H9 (cell line): ENCODE measurements around the gene NXPH1. TPM values are rescaled to one million over a fixed set of nuclear protein-coding genes. Genes with fewer than 3 reads are reported as not detected.

ENCODE experiments used
- DNase-seq: peaks from one replicate; pipeline ENCODE4 v3.0.0-alpha.2; 2017
- H2AFZ ChIP-seq: one replicate; pipeline ENCODE4 v1.6.1; 2013; ENCODE audit warnings: mild to moderate bottlenecking, low read length, control low read depth, moderate library complexity
- H2AK5ac ChIP-seq: 2 replicates; pipeline ENCODE4 v1.6.1; 2013; ENCODE audit warnings: low read length, control low read depth, mixed read lengths; ENCODE audit not compliant: insufficient read length
- H2BK120ac ChIP-seq: one replicate; pipeline ENCODE4 v1.6.1; 2013; ENCODE audit warnings: low read depth, mild to moderate bottlenecking, low read length, control low read depth, inconsistent platforms; ENCODE audit not compliant: poor library complexity, severe bottlenecking
- H2BK12ac ChIP-seq: 2 replicates; pipeline ENCODE4 v1.6.1; 2013; ENCODE audit warnings: low read length, control low read depth, mixed read lengths, low read depth; ENCODE audit not compliant: insufficient read length
- H2BK15ac ChIP-seq: 2 replicates; pipeline ENCODE4 v1.6.1; 2013; ENCODE audit warnings: low read depth, low read length, control low read depth
- H2BK20ac ChIP-seq: one replicate; pipeline ENCODE4 v1.6.1; 2013; ENCODE audit warnings: low read depth, mild to moderate bottlenecking, low read length, control low read depth, inconsistent platforms; ENCODE audit not compliant: poor library complexity, severe bottlenecking
- H2BK5ac ChIP-seq: 2 replicates; pipeline ENCODE4 v1.6.1; 2013; ENCODE audit warnings: low read length, control low read depth, mixed read lengths; ENCODE audit not compliant: insufficient read length
- H3K14ac ChIP-seq: 2 replicates; pipeline ENCODE4 v1.6.1; 2013; ENCODE audit warnings: low read length, control low read depth; ENCODE audit not compliant: insufficient read depth
- H3K18ac ChIP-seq: 2 replicates; pipeline ENCODE4 v1.6.1; 2013; ENCODE audit warnings: low read depth, mild to moderate bottlenecking, mixed read lengths, low read length, control low read depth; ENCODE audit not compliant: insufficient read length
- H3K23ac ChIP-seq: 2 replicates; pipeline ENCODE4 v1.6.1; 2013; ENCODE audit warnings: low read length, control low read depth, mixed read lengths, low read depth; ENCODE audit not compliant: insufficient read length
- H3K23me2 ChIP-seq: 2 replicates; pipeline ENCODE4 v1.6.1; 2013; ENCODE audit warnings: low read depth, mild to moderate bottlenecking, mixed read lengths, low read length, control low read depth; ENCODE audit not compliant: insufficient read length, poor library complexity, severe bottlenecking
- H3K27ac ChIP-seq: 2 replicates; pipeline ENCODE4 v1.5.1; 2013; ENCODE audit warnings: low read length, control low read depth, mixed read lengths, low read depth; ENCODE audit not compliant: insufficient read length
- H3K27me3 ChIP-seq: 2 replicates; pipeline ENCODE4 v1.6.1; 2013; ENCODE audit warnings: low read length, control low read depth, inconsistent platforms; ENCODE audit not compliant: insufficient read depth
- H3K4ac ChIP-seq: 2 replicates; pipeline ENCODE4 v1.6.1; 2013; ENCODE audit warnings: low read depth, mild to moderate bottlenecking, control low read depth, inconsistent platforms, low read length, moderate library complexity
- H3K4me1 ChIP-seq: 2 replicates; pipeline ENCODE4 v1.6.1; 2013; ENCODE audit warnings: low read length, control low read depth, inconsistent platforms; ENCODE audit not compliant: insufficient read depth
- H3K4me2 ChIP-seq: 2 replicates; pipeline ENCODE4 v1.6.1; 2013; ENCODE audit warnings: low read length, control low read depth, mixed read lengths; ENCODE audit not compliant: insufficient read length, insufficient read depth
- H3K56ac ChIP-seq: 2 replicates; pipeline ENCODE4 v1.6.1; 2013; ENCODE audit warnings: low read depth, mild to moderate bottlenecking, mixed read lengths, low read length, control low read depth; ENCODE audit not compliant: insufficient read length
- H3K79me1 ChIP-seq: 2 replicates; pipeline ENCODE4 v1.6.1; 2013; ENCODE audit warnings: low read depth, mild to moderate bottlenecking, moderate library complexity, low read length, control low read depth, inconsistent platforms; ENCODE audit not compliant: insufficient read depth, poor library complexity, severe bottlenecking
- H3K79me2 ChIP-seq: 2 replicates; pipeline ENCODE4 v1.6.1; 2013; ENCODE audit warnings: low read length, control low read depth, inconsistent platforms; ENCODE audit not compliant: insufficient read depth
- H3K9ac ChIP-seq: 2 replicates; pipeline ENCODE4 v1.6.1; 2013; ENCODE audit warnings: low read length, control low read depth, mixed read lengths; ENCODE audit not compliant: insufficient read length; ENCODE audit errors: extremely low read depth
- H3K9me3 ChIP-seq: one replicate; pipeline ENCODE4 v1.6.1; 2013; ENCODE audit warnings: low read depth, low read length, inconsistent platforms; ENCODE audit not compliant: control insufficient read depth
- H3T11ph ChIP-seq: one replicate; pipeline ENCODE4 v1.6.1; 2013; ENCODE audit warnings: mild to moderate bottlenecking, low read length, control low read depth, inconsistent platforms
- H4K20me1 ChIP-seq: one replicate; pipeline ENCODE4 v1.6.1; 2013; ENCODE audit not compliant: control insufficient read depth, insufficient read length, insufficient read depth
- H4K5ac ChIP-seq: 2 replicates; pipeline ENCODE4 v1.6.1; 2013; ENCODE audit warnings: low read depth, mild to moderate bottlenecking, mixed read lengths, low read length, control low read depth; ENCODE audit not compliant: insufficient read length
- H4K8ac ChIP-seq: replicated peaks from 2 replicates; pipeline ENCODE4 v1.6.1; 2013; ENCODE audit warnings: low read length, control low read depth, mixed read lengths, low read depth; ENCODE audit not compliant: insufficient read length
- H4K91ac ChIP-seq: 2 replicates; pipeline ENCODE4 v1.6.1; 2013; ENCODE audit warnings: low read depth, mild to moderate bottlenecking, moderate library complexity, mixed read lengths, low read length, control low read depth; ENCODE audit not compliant: insufficient read length
- H3K27ac Mint-ChIP-seq, 3 experiments: 2 replicates in 2 of 3; 3 replicates in 1 of 3; pipeline ENCODE4 v1.8.0; 2020 to 2021; ENCODE audit warnings: mixed read lengths in 3 of 3, mild to moderate bottlenecking in 1 of 3, moderate library complexity in 1 of 3
- H3K27me3 Mint-ChIP-seq: 2 replicates; pipeline ENCODE4 v1.8.0; 2021; ENCODE audit warnings: low read depth, mild to moderate bottlenecking, moderate library complexity, mixed read lengths
- H3K36me3 Mint-ChIP-seq, 3 experiments: 2 replicates in 2 of 3; 3 replicates in 1 of 3; pipeline ENCODE4 v1.8.0; 2020 to 2021; ENCODE audit warnings: low read depth in 3 of 3, mixed read lengths in 3 of 3; ENCODE audit not compliant: insufficient read depth in 1 of 3
- H3K4me1 Mint-ChIP-seq, 2 experiments: 2 replicates each; pipeline ENCODE4 v1.8.0; 2020; ENCODE audit warnings: mixed read lengths in 2 of 2
- H3K4me3 Mint-ChIP-seq, 2 experiments: 2 replicates in 1 of 2; 3 replicates in 1 of 2; pipeline ENCODE4 v1.8.0; 2020 to 2021; ENCODE audit warnings: mild to moderate bottlenecking in 2 of 2, mixed read lengths in 2 of 2, moderate library complexity in 1 of 2
- H3K9me3 Mint-ChIP-seq, 2 experiments: 2 replicates in 1 of 2; 3 replicates in 1 of 2; pipeline ENCODE4 v1.8.0; 2020; ENCODE audit warnings: mild to moderate bottlenecking in 2 of 2, mixed read lengths in 2 of 2, moderate library complexity in 1 of 2
- CTCF ChIP-seq: fragments of 200-600 bp; sonication (generic); conservative IDR thresholded peaks from 3 replicates; pipeline ENCODE4 v1.8.0; 2021; ENCODE audit warnings: antibody characterized with exemption, mild to moderate bottlenecking
- WGBS: extraction: QIAGEN DNeasy Blood & Tissue Kit; methylation state at CpG from one replicate; pipeline ENCODE4 v1.1.7; 2013; ENCODE audit warnings: missing lambda C conversion rate, low lambda C conversion rate, mixed read lengths; ENCODE audit not compliant: insufficient read length; ENCODE audit errors: extremely low coverage; 5-methylcytosine and 5-hydroxymethylcytosine counted together
- total RNA-seq: library from RNA; stranded (reverse); gene quantifications from 2 replicates; pipeline ENCODE4 v1.2.1, GENCODE V29; 2021

Gene NXPH1
- total RNA-seq, 1 experiment from 2014 or later: 0.15 TPM

GRCh38 chr7:8742837-8743236 lies 309.4 kb downstream of the NXPH1 start:
- no peaks in the 10 kb centered on the region for H3K23me2 ChIP-seq
- no peak overlapping the region for H3K9ac ChIP-seq
- no peak overlapping the region for H3K18ac ChIP-seq
- H3K27ac ChIP-seq: no peak overlapping the region
- no peaks in the 10 kb centered on the region for H4K20me1 ChIP-seq
- Mint-ChIP-seq H3K9me3 (no peaks in the 10 kb centered on the region), H3K27me3 (no peaks in the 10 kb centered on the region), H3K27ac (no peak overlapping the region), H3K4me1 (no peaks in the 10 kb centered on the region), H3K36me3 (no peaks in the 10 kb centered on the region), H3K4me3 (no peak overlapping the region)
- TF ChIP-seq CTCF: no peak
- H4K5ac ChIP-seq: no peak overlapping the region
- no peak overlapping the region for H3K56ac ChIP-seq
- H2BK120ac ChIP-seq: no peak overlapping the region
- no peak overlapping the region for H2AFZ ChIP-seq
- H3K79me1 ChIP-seq: no peaks in the 10 kb centered on the region
- H3T11ph ChIP-seq: no peak overlapping the region
- no peak overlapping the region for H4K8ac ChIP-seq
- H3K4me1 ChIP-seq: no peaks in the 10 kb centered on the region
- no peaks in the 10 kb centered on the region for H3K9me3 ChIP-seq
- no peak overlapping the region for H2BK12ac ChIP-seq
- H4K91ac ChIP-seq: no peak overlapping the region
- H3K79me2 ChIP-seq: no peaks in the 10 kb centered on the region
- H2BK5ac ChIP-seq: no peak overlapping the region
- H3K4me2 ChIP-seq: no peak overlapping the region
- no peak overlapping the region for H3K23ac ChIP-seq
- no peak overlapping the region for H3K4ac ChIP-seq
- no peak for DNase-seq
- no peak overlapping the region for H3K14ac ChIP-seq
- WGBS: no CpG with 5 or more reads among the region's 2 CpGs
- H2BK20ac ChIP-seq: no peak overlapping the region
- H3K27me3 ChIP-seq: no peaks in the 10 kb centered on the region
- H2BK15ac ChIP-seq: no peak overlapping the region
- no peak overlapping the region for H2AK5ac ChIP-seq
